HG02588 (cell line): Measurements from ENCODE around the gene TUBB4B.
A peak's percentile ranks its signal among the peaks of the same experiment; 100 is the strongest.
"Not testable (repeated sequence)": the region's sequence is repeated elsewhere in the genome, so short reads cannot be mapped to it uniquely, and the experiment has no call there.

Experiments used
- ATAC-seq: cut with Tn5 transposase; IDR thresholded peaks from one replicate; pipeline ENCODE4 v1.9.1; 2021; ENCODE audit warnings: mild to moderate bottlenecking, moderate library complexity; ENCODE audit not compliant: unreplicated experiment

Gene TUBB4B

GRCh38 chr9:137235424-137236237 is 5.5 kb upstream of the TUBB4B start:
- ATAC-seq = no peak

DNA sequence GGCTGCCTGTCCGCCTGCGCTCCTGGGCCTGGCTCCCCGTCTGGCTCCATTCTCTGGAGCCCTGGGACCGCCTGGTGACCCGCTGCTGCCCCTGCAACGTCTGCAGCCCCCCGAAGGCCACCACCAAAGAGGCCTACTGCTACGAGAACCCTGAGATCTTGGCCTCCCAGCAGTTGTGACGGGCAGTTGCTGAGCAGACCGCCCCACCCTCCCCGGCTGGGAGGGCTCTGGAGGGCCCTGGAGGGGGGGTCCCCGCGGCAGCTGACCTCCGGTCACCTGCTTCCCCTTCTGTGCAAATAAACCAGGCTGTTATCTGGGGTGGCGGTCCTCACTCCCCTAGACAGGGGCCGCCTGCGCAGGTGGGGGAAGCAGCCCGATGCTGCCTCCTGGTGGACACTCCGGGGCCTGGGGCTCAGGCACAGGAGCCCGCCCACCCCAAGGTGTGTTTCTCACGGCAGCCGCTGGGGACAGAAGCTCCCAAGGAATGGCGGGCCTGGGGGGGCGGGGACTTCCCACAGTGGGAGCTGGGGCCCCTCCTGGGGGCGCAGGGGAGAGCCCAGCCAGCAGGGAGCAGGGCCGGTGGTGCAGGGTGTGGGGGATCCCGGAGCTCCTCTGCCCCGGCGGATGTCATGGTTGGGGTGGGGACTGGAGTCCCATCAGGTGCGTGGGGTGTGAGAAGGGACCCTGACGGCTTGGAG is 4.7 kb upstream of the TUBB4B start:
- ATAC-seq = no peak

- no peak for ATAC-seq
These were observed 4.1 kb upstream of the TUBB4B start for GRCh38 chr9:137236936-137237421.

GRCh38 chr9:137237759-137238726 is 3.0 kb upstream of the TUBB4B start:
- ATAC-seq = no peak

DNA sequence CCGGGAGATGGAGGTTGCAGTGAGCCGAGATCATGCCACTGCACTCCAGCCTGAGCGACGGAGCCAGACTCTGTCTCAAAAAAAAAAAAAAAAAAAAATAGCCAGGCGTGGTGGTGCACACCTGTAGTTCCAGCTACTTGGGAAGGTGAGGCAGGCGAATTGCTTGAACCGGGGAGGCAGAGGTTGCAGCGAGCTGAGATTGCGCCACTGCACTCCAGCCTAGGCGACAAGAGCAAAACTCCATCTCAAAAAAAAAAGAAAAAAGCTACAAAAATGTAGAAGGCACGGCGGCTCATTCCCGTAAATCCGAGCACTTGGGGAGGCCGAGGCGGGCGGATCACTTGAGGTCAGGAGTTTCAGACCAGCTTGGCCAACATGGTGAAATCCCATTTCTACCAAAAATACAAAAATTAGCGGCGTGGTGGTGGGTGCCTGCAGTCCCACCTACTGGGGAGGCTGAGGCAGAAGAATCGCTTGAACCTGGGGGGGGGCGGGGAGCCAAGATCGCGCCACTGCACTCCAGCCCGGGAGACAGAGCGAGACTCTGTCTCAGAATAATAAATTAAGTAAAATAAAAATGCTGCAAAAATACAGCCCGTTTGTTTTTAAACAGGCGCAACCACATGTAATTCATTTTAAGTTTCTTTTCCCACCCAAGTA is 1.4 kb upstream of the TUBB4B start:
- ATAC-seq = not testable (repeated sequence)

DNA sequence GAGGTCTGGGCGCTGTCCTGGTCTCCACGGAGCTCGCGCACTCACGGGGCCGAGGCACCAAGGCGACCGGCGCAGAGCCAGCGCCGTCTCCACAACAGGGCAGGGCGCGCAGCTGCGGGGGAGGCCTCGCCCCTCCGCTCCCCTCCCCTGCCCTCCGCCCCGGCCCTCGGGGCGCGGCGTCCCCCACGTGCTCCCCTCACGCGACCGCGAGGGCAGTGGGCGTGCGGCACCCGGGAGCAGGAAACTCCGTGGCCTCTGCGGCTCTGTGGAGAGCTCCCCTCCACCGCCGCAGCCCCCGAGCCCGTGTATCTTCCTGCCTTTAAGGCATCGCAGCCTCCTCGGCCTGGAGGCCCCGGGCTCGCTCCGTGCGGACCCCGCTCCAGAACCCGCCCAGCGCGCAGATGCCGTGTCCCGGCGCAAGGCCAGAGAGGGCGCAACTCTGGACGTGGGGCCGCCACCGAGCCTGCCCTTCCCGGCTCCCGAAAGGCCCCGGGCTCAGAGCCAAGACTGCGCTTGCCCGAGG is 708 bp upstream of the TUBB4B start:
- peak; percentile 22 for ATAC-seq

- no peak for ATAC-seq
These were observed 592 bp downstream of the TUBB4B start for GRCh38 chr9:137241490-137242268.

DNA sequence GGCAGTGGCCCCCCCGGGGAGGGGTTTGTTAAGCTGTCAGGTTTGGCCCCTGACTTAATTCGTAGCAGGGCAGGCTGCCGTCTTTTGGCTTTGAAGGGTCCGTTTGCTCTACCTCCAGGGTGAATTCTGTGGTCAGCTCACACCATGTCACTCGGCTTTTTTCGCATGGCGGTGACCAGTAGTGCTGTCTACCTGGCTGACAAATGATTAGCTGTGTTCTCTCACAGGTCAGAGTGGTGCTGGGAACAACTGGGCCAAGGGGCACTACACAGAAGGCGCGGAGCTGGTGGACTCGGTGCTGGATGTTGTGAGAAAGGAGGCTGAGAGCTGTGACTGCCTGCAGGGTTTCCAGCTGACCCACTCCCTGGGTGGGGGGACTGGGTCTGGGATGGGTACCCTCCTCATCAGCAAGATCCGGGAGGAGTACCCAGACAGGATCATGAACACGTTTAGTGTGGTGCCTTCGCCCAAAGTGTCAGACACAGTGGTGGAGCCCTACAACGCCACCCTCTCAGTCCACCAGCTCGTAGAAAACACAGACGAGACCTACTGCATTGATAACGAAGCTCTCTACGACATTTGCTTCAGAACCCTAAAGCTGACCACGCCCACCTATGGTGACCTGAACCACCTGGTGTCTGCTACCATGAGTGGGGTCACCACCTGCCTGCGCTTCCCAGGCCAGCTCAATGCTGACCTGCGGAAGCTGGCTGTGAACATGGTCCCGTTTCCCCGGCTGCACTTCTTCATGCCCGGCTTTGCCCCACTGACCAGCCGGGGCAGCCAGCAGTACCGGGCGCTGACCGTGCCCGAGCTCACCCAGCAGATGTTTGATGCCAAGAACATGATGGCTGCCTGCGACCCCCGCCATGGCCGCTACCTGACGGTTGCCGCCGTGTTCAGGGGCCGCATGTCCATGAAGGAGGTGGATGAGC is 1.4 kb downstream of the TUBB4B start:
- ATAC-seq = no peak

GRCh38 chr9:137243266-137243625 is 2.2 kb downstream of the TUBB4B start:
- not testable (repeated sequence) for ATAC-seq

- ATAC-seq = no peak
These were observed 2.8 kb downstream of the TUBB4B start for GRCh38 chr9:137243626-137244485.

GRCh38 chr9:137244486-137245449 is 3.7 kb downstream of the TUBB4B start:
- no peak for ATAC-seq

GRCh38 chr9:137245450-137246421 is 4.6 kb downstream of the TUBB4B start:
- no peak for ATAC-seq

- ATAC-seq = no peak
These were observed 6.2 kb downstream of the TUBB4B start for GRCh38 chr9:137247135-137247915.

DNA sequence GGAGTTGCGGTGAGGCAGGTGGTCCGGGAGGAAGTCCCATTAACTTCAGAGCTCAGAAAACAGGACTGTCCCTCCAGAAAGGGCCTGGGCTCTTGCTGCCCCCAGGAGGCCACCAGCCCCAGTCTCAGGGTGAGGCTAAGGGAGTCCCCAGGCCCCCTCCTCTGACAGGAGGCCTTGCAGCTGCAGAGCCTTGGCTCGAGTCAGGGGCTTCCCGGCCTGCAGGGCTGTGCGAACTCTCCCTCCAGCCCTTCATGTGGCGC is 6.8 kb downstream of the TUBB4B start:
- no peak for ATAC-seq
